ENCODE results near the gene SORL1-AS1.
"Not testable (repeated sequence)": the region's sequence is repeated elsewhere in the genome, so short reads cannot be mapped to it uniquely, and the experiment has no call there.

Gene SORL1-AS1

DNA sequence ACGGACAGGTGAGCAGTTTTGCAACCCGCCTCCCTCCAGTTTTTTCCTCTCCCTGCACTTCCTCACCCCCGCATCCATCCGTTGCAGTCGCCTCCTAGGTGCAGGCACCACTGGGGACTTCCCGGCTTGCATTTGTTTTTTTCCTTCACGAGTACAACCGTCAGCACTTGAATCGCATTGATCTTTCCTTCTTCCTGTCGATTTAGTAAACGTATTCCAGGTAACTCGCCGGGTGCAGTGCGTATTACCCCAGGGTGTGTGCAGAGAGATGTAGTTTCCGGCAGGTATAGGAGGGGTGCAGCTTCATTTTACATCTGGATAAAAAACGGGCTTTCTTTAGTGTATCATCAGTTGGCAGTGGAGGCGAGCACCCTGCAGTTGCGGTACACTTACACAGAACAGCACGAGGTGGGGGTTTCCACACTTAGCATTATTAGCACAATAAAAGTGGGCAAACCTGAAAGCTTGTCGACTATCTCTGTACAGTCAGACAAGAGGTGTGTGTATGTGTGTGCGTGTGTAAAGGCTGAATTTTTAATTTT, at the start of gene SORL1-AS1:
Gene SORL1-AS1, minus strand, starts transcription at position 359 of the 542 bp plus-strand sequence.
- Histone ChIP-seq H3K4me3 (peak within 1 kb of the TSS; percentile 57 to 86 (median 68)), H3K27ac (peak within 1 kb of the TSS in 20 of 21 experiments; percentile 39 to 95 (median 76))

DNA sequence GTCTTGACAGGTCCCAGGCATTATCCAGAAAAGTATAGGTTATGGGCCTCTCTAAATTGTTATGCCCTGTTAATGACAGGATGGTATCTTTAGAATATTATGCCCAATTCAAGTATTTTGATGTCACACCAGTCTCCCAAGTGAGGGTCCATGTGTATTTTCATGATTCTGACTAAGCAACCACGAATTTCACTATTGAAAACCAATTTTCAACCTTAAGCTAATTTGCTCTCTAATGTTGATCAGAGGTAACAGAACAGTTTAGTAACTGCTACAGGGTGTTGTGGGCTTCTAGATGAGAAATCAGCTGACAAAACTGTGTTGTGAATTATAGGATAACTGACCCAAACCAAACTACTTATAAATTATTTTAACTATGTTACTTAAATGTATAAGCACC, 48.0 kb upstream of the SORL1-AS1 start:
- H3K27ac ChIP-seq = no peak overlapping the region
- no peak overlapping the region for H3K4me3 ChIP-seq

DNA sequence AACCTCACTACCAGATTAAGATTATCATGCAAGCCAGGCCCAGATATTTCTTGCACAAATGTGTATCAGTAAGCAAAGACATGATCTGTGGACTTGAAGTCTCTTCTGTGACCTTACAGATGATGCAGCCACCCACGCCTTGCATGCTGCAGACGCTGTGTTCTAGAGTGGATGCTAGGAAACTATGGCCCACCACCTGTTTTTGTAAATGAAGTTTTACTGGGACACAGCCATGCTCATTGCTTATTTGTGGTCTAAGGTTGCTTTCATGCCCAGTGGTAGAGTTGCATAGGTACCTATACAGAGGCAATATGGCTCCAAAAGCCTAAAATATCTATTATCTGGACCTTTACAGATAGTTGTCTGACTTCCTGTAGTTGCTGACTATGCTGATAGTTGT, 47.5 kb upstream of the SORL1-AS1 start:
- Histone ChIP-seq H3K4me3 (no peak overlapping the region), H3K27ac (no peak overlapping the region)

DNA sequence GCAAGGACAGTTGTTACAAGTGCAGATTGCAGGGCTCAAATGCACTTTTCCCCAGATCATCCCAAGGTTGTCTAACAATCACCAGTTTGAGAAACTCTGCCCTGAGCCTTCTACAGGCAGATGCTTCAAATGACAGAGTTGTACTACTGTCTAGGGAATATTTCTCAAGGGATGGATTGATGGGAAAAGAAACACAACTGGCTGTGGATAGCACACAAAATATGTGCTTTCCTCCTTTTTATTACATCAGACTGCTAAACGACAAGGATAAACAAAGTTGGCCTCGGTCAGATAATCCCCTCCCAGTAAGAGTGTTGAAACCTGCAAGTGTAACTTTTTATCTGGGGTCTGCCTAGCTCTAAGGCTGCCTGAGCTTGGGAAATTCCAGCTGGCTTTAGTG, 46.6 kb upstream of the SORL1-AS1 start:
- Histone ChIP-seq H3K27ac (no peak overlapping the region), H3K4me3 (no peak overlapping the region)

DNA sequence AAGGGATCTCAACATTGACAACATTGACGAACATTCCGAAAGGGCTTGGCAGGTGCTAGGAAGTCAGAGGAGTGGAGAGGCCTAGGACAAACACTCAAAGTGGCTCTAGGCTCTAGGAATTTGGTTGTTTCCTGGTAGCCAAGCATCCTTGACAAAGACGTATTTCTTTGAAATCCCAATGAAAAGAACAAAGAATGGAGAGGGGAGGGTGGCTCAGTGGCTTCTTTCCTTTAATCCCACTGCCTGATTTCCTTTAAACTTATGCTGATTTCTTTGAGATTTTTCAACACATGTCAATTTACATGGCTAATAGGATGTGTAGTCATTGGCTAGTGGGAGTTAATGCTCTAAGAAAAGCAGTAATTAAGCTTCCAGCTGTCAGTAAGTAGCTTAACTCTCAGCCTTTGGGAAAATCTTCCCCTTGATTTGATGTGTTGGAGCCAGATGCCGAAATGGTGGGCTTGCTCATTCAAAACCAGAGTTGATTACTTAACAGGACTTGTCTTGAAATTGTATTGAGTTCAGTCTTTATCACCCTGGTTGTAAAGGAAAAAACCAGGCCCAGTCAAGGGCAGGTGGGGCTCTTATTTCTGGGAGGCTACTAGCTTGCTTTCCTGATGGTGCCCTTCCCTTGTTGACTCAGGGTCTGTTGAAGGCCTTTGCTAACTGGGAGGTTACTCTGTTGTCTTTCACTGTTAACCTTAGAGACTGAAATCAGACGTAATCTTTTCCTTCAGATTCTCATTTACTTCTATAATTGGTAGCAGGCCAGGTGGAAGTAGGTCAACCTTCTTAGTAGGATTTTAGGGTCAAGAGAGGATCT, 44.6 kb upstream of the SORL1-AS1 start:
- no peak overlapping the region for H3K27ac ChIP-seq
- H3K4me3 ChIP-seq = no peak overlapping the region

DNA sequence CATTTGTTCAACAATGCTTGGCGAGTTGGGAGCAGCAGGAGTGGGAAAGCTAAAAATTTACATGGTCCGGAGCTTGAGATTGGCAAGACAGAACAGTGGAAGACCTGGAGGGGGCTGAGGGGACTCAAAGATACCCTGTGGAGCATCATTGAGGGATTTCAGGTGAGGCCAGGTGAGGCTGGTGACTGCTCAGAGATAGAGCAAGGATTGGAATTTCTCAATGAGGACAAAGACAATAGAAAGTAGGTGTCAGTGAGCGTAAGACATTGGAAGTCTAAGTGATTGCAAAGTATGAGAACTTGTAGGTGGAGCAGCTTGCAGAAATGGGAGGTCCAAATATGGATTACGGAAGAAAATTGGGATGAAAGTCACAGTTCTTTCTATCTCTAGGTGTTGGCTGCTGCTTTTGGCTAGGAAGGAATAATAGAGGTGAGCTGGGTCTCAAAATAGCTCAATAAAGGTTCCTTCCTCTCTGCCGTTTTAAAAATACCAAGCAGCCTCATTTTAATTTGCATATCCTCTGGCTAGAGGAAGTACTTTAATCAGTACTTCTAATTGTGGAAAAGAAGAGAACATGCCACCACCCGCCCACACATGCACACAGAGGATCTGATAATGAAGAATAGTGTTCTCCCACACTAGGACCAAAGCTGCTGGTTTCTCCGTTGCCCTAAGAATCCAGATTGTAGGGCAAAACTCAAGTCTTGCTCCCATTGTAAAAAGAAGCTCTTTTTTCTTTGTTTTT, 41.8 kb upstream of the SORL1-AS1 start:
- Histone ChIP-seq H3K4me3 (no peak overlapping the region), H3K27ac (peak overlapping the region in 2 of 21 experiments; percentile 15 to 32)

DNA sequence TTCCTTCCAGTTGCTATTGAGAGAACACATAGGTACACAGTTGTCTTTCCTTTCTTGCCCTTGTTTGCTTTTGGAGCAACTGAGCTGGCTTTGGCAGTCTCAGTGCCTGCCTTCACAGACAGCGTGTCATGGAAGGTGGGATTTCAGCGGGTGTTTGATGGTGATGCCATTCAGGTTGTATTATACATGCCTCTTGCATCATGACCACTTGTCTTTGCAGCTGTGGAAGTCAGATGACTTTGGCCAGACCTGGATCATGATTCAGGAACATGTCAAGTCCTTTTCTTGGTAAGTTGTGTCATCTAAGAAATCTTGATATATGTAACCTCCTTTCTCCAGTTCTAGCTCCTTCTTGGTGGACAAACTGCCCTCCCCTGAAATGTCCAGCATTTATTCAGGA, 37.1 kb upstream of the SORL1-AS1 start:
- no peak overlapping the region for H3K4me3 ChIP-seq
- no peak overlapping the region for H3K27ac ChIP-seq

DNA sequence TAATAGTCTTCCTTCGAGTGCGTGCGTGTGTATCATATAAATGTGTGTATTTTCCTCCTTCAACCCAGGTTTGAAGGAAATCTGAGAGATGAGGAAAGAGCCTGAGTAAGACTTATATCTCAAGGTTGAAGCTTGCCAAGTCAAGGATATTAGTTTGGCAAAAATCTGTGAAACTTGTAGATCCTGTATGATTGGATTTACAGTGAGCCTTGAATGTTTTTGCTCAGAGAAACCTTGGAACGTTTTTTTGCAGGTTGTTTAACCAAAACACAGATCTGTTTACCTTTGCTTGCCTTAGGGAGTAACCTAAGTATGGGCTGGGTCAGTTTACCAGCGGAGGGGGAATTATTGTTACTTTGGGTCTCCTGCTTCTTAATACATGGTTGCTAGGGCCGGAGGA, 35.9 kb upstream of the SORL1-AS1 start:
- H3K4me3 ChIP-seq = no peak overlapping the region
- H3K27ac ChIP-seq = peak overlapping the region in 1 of 21 experiments; percentile 37

DNA sequence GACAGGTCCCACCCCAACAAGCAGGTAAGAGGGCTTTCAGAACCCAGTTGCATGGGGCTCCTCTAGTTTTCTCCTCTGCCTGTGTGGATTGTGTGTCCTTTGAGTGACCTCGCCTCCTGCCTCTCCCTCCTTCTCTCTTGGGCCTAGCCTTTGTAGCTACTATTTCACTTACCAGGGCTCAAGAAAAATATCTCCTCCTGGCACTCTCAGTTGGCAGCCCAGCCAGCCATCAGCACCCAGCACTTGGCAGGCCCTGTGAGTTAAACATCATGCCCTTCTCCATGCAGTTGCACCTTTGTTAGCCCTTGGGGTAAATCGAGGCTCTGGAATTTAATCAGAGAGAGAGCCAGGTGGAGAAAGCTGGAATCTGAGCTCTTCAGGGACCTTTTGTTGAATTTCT, 35.4 kb upstream of the SORL1-AS1 start:
- Histone ChIP-seq H3K27ac (peak overlapping the region in 1 of 21 experiments; percentile 37), H3K4me3 (no peak overlapping the region)

DNA sequence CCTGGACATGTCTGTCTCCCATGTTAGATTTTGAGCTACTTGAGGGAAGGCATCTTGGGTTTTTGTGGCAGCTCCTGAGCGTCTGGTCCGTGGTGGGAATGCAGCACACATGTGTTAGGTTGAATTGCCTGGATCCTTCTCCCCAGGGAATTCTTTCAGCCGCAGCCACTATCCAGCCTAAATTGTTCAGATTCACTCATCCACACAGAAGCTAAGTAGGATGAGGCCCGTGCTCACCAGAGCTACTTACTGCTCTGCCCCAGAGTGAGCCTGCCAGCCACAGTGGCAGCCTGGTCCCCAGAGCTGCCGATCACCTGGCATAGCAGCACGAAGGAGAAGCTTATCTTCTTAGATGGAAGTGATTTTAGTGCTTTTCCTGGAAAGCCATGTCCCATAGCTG, 34.4 kb upstream of the SORL1-AS1 start:
- Histone ChIP-seq H3K4me3 (no peak overlapping the region), H3K27ac (no peak overlapping the region)

DNA sequence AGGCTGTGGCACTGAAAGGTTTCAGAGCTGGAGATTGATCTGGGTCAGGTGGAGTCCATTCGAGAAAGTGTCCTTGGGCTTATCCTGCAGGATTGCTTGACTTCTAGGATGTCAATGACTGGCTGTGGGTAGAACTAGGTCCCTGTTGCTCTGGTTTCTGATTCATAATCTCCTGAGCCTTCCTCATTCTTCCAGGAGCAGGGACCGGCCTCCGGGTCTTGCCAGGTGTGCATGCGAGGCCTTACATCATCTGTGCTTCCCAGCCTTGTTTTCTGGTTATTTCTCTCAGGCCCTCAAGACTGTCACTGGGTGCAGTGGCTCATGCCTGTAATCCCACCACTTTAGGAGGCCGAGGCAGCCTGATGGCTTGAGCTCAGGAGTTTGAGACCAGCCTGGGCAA, 33.3 kb upstream of the SORL1-AS1 start:
- H3K27ac ChIP-seq = no peak overlapping the region
- no peak overlapping the region for H3K4me3 ChIP-seq

DNA sequence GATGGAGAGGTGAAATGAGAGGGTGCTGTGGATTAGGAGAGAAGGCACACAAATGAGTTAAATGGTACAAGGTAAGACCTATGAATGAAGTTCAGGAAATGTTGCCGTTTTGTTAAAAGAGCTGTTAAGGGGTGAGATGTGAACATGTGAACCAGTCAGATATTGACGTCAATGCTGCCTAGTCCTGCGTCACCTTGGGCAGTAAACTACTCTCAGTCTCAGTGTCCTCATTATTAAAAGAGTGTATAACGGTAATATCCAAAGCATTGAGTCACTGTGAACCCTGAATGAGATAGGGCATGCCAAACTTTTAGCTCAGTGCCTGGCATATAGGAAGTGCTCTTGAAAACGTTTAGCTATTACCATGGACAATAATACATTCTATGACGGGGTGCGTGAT, 32.4 kb upstream of the SORL1-AS1 start:
- Histone ChIP-seq H3K4me3 (no peak overlapping the region), H3K27ac (no peak overlapping the region)

DNA sequence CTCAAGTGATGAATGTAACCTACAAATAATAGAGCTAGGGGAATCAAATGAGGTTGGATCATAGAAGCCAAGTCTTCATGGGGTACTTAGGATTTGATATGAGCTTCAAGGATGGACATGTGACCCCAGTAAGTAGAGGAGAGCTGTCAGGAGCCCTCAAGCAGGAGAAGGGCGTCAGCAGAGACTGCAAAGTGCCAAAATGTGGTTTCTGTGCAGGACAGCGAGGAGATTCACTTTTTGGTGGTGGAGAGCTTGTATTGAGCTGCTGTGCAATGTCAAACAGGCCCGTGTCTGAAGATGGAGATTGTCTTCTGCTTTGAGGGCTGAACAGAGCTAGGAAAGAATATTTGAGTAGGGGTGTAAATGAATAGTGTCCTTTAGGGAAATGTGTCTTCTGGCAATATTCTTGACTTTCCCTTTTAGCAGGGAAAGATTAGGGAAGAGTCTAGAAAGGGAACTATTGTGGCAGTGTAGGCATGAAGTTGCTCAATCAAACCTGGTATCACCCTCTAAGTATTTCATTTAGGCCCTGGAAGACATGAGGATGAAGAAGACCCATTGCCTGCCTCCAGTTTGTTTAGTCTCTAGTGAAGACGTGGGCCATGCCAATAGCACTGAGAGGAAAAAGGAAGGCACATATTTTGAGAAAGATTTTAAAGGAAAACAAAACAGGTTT, 31.2 kb upstream of the SORL1-AS1 start:
- peak overlapping the region in 6 of 21 experiments; percentile 3 to 84 (median 78) for H3K27ac ChIP-seq
- H3K4me3 ChIP-seq = no peak overlapping the region

DNA sequence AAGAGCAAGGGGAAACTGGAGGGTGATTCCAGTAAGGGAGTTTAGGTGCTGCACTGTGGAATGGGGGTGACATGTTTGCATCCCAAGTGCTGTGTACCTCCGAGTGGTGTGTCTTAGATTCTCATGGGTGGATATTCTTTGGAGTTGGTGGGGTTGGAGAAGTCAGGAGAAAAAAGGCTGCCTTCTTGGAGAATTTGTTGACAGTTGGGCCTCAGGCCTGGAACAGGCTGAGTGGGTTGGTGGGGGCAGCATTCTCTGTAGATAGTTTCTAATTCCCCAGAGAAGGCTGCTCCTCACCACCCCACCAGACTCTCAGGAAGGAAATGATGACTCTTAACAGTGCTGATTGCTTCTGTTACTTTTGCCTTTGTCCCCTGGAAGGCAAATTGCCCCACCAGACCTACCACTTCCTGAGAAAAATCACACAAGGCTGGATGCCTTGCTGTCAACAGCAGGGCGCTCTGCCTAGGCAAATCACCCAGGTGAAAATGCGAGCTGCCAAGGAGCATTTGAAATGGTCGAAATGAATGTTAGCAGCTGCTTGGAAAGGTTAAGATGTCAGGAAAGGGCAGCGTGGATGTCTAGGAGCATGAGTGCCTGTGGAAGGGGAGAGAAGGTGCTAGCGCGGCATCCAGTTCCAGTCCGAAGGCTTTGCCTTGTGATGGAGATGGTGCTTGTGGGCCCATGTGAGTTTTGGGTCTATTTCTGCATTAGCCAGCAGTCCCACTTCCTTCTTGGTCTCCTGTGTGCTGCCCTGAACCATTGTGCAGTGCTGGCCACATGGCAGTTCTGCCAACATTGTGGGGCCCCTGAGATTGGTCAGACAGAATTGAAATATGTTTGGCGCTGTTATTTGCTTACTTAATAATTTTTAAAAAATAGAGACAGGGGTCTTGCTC, 29.7 kb upstream of the SORL1-AS1 start:
- H3K27ac ChIP-seq = peak overlapping the region in 10 of 21 experiments; percentile 3 to 84 (median 62)
- no peak overlapping the region for H3K4me3 ChIP-seq

DNA sequence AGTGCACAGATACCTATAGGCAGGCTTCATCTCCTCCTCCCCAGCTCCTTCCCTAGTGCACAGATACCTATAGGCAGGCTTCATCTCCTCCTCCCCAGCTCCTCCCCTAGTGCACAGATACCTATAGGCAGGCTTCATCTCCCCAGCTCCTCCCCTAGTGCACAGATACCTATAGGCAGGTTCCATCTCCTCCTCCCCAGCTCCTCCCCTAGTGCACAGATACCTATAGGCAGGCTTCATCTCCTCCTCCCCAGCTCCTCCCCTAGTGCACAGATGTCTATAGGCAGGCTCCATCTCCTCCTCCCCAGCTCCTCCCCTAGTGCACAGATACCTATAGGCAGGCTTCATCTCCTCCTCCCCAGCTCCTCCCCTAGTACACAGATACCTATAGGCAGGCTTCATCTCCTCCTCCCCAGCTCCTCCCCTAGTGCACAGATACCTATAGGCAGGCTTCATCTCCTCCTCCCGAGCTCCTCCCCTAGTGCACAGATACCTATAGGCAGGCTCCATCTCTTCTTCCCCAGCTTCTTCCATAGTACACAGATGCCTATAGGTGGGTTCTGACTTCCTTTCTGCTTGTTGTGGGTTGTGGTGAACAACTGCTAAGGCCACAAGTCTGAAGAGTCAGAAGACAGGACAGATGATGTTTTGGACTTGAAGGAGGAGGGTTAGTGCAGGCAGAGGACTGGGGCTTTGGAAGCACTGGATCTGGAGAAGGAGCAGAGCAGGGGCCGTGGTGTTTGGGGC, 28.9 kb upstream of the SORL1-AS1 start:
- not testable (repeated sequence) for H3K4me3 ChIP-seq
- peak overlapping the region in 10 of 21 experiments; percentile 3 to 84 (median 62) for H3K27ac ChIP-seq

DNA sequence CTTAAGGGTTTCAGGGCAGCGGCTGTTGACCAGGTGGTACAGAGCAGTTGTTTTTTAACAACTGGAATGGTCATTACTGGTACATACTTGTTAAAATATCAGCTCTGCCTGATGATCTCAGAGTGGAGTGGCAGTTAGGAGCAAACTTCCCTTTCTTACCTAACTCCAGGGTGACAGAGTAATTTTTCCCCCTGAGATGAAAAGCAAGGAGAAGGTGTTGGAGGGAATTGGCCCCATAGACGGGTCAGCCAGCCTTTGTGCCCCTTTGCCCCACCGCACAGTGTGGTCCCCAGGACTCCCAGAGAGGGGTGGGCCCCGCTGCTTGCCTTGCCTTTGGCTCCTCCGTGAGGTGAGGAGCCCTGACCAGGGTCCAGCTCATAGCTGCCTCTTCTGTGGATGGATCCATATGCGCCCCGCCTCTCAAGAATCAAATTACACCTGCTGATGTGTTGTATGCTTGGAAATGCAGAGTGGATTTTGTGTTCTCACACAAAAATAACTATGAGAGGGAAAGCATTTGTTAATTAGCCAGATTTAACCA, 27.0 kb upstream of the SORL1-AS1 start:
- H3K4me3 ChIP-seq = no peak overlapping the region

DNA sequence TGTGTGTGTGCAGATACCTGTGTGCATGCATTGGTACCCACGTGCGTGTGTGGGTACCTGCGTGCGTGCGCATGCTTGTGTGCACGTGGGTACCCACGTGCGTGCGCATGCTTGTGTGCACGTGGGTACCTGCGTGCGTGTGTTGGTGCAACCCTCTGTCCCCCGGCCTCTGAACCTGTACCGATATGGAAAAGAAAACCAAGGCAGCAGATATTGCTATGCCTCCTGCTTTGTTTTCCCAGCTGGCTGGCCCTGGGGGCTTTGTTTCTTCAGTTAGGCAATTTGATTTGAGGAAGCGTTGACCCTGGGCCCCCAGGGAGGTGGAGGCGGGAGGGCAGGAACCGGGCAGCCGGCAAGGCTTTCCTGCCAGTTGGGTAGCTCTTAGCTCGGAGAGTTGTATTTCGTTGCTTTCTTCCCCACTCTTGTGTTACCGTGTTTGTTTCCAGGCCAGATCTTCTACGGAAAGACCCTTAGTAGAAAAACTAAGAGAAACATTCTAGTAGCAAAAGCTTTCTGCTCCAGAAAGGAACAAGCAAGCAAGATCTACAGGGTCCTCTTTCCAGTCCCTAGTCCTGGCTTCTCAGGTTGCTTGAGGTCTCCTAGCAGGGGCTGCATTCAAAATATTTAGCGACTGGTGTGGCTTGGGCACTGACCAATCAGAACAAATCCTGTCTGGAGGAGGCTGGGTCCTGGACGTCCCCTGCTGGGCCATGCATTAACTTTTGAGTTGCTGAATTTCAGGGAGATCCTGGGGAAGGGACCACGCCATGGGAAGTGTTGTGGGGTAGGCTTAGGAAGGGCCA, 26.3 kb upstream of the SORL1-AS1 start:
- Histone ChIP-seq H3K27ac (no peak overlapping the region), H3K4me3 (no peak overlapping the region)

More for the DNA sequence above, 27.0 kb upstream of the SORL1-AS1 start:
- H3K27ac ChIP-seq = no peak overlapping the region
